H1 (cell line): Measurements from ENCODE around the gene DHCR7.

ENCODE experiments used
- BACH1 ChIP-seq: IDR thresholded peaks from 2 replicates; pipeline ENCODE4 v1.6.1; 2012; ENCODE audit warnings: low read length, improper control_type of control experiment
- CREB1 ChIP-seq: IDR thresholded peaks from 2 replicates; pipeline ENCODE4 v1.6.1; 2012; ENCODE audit warnings: inconsistent platforms
- CTCF ChIP-seq, 3 experiments: IDR thresholded peaks; 1 replicate in 2 of 3; 2 replicates in 1 of 3; pipeline versions ENCODE4 v1.5.1 to v1.6.1; 2011; ENCODE audit warnings: low read length in 3 of 3, mild to moderate bottlenecking in 3 of 3, inconsistent platforms in 2 of 3, low read depth in 1 of 3, moderate library complexity in 1 of 3; ENCODE audit not compliant: insufficient read depth in 1 of 3; ENCODE audit errors: control extremely low read depth in 1 of 3
- EP300 ChIP-seq, 2 experiments: IDR thresholded peaks; 1 replicate in 1 of 2; 2 replicates in 1 of 2; pipeline ENCODE4 v1.6.1; 2011 to 2012; ENCODE audit warnings: low read depth in 2 of 2, low read length in 2 of 2, mild to moderate bottlenecking in 2 of 2, borderline replicate concordance in 1 of 2, inconsistent platforms in 1 of 2, moderate library complexity in 1 of 2
- JUND ChIP-seq: IDR thresholded peaks from 2 replicates; pipeline ENCODE4 v1.6.1; 2011; ENCODE audit warnings: mild to moderate bottlenecking, improper control_type of control experiment, low read length
- KDM1A ChIP-seq: fragments of 200-600, 300-600 bp; sonication (generic); IDR thresholded peaks from 2 replicates; pipeline ENCODE4 v1.7.1; 2016; ENCODE audit warnings: mild to moderate bottlenecking, low read length, borderline replicate concordance
- POLR2A ChIP-seq, 2 experiments: IDR thresholded peaks; 1 replicate in 1 of 2; 2 replicates in 1 of 2; pipeline ENCODE4 v1.6.1; 2011; ENCODE audit warnings: low read depth in 2 of 2, low read length in 2 of 2, mild to moderate bottlenecking in 2 of 2; ENCODE audit errors: control extremely low read depth in 1 of 2
- POLR2AphosphoS5 ChIP-seq: IDR thresholded peaks from 2 replicates; pipeline ENCODE4 v1.6.1; 2011; ENCODE audit warnings: low read depth, low read length
- RAD21 ChIP-seq, 2 experiments: IDR thresholded peaks in 1 of 2; conservative IDR thresholded peaks in 1 of 2; 2 replicates each; pipeline ENCODE4 v1.6.1; 2011; ENCODE audit warnings: low read depth in 2 of 2, low read length in 2 of 2, improper control_type of control experiment in 1 of 2, inconsistent platforms in 1 of 2, mild to moderate bottlenecking in 1 of 2, moderate library complexity in 1 of 2
- SRF ChIP-seq: IDR thresholded peaks from 2 replicates; pipeline ENCODE4 v1.6.1; 2011; ENCODE audit warnings: mild to moderate bottlenecking, low read depth, low read length, moderate library complexity
- SUZ12 ChIP-seq: fragments of 200-600 bp; sonication (generic); IDR thresholded peaks from 2 replicates; pipeline ENCODE4 v1.6.1; 2012; ENCODE audit warnings: mild to moderate bottlenecking, inconsistent platforms, low read length, moderate library complexity, mixed read lengths
- TBP ChIP-seq: IDR thresholded peaks from 2 replicates; pipeline ENCODE4 v1.6.1; 2011; ENCODE audit warnings: low read depth, low read length, improper control_type of control experiment
- TF ChIP-seq, protein P1 (sequence below): IDR thresholded peaks from 2 replicates; pipeline ENCODE4 v1.6.1; 2011; ENCODE audit warnings: low read length, improper control_type of control experiment

- no peak for TF ChIP-seq CTCF (IDR thresholded peaks at IDR 0.05; ENCODE audit: control extremely low read depth in 1 of 3, insufficient read depth in 1 of 3, low read depth in 1 of 3, low read length in 3 of 3)
- TF ChIP-seq SRF = no peak
- no peak for TF ChIP-seq EP300 (IDR thresholded peaks at IDR 0.05; ENCODE audit: borderline replicate concordance in 1 of 2, low read depth in 2 of 2, low read length in 2 of 2)
- no peak for TF ChIP-seq POLR2A (IDR thresholded peaks at IDR 0.05; ENCODE audit: control extremely low read depth in 1 of 2, low read depth in 2 of 2, low read length in 2 of 2)
- no peak for TF ChIP-seq CREB1
- no peak for TF ChIP-seq POLR2AphosphoS5
- no peak for TF ChIP-seq SUZ12
- no peak for TF ChIP-seq JUND
- TF ChIP-seq RAD21 (IDR thresholded peaks at IDR 0.05 in 1 of 2, conservative IDR thresholded peaks at IDR 0.05 in 1 of 2; ENCODE audit: low read depth in 2 of 2, low read length in 2 of 2) = no peak
- no peak for TF ChIP-seq KDM1A
- no peak for TF ChIP-seq BACH1
- no peak for TF ChIP-seq TBP
- TF ChIP-seq, protein P1, sequence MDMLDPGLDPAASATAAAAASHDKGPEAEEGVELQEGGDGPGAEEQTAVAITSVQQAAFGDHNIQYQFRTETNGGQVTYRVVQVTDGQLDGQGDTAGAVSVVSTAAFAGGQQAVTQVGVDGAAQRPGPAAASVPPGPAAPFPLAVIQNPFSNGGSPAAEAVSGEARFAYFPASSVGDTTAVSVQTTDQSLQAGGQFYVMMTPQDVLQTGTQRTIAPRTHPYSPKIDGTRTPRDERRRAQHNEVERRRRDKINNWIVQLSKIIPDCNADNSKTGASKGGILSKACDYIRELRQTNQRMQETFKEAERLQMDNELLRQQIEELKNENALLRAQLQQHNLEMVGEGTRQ = no peak
Measured at GRCh38 chr11:71442123-71442522, 6.1 kb downstream of the DHCR7 start.
